Measurements from ENCODE around the gene USP49.

GRCh38 chr6:41900861-41901260, 5.7 kb upstream of the USP49 start:
- TF ChIP-seq CTCF (conservative IDR thresholded peaks at IDR 0.05; ENCODE audit: low read depth, low read length) (no peak), EZH2 (IDR thresholded peaks at IDR 0.05; ENCODE audit: borderline replicate concordance, low read depth, low read length, poor library complexity, severe bottlenecking) (no peak)

Measured in A673 (cell line).